Left renal pelvis (tissue), 4 donors: Measurements from ENCODE around the gene FAXDC2. TPM values are rescaled to one million over a fixed set of nuclear protein-coding genes. Genes with fewer than 3 reads are reported as not detected.

Experiments used
- polyA plus RNA-seq, 4 donors: library from polyadenylated mRNA; unstranded; fragments of 120-200 nt; gene quantifications; one replicate each; pipeline ENCODE4 v1.2.1, GENCODE V29; 2013; ENCODE audit not compliant: insufficient read length in 4 of 4

FAXDC2 gene
- polyA plus RNA-seq, 4 donors, result 36.1 to 45.3 (median 40.3) TPM

Other genes starting within 250 kb of the FAXDC2 start
- gene LARP1, start 95.2 kb downstream of the FAXDC2 start, polyA plus RNA-seq, result 100 to 1,000 TPM; 109 to 151 (median 135) TPM
- gene CNOT8, start 8.0 kb upstream of the FAXDC2 start, polyA plus RNA-seq, result 10 to 100 TPM; 68.4 to 85.7 (median 80.6) TPM
- 10 to 100 TPM; 17.1 to 21.9 (median 21.5) TPM for gene GEMIN5, start 87.6 kb upstream of the FAXDC2 start, polyA plus RNA-seq
- gene MRPL22, start 90.5 kb upstream of the FAXDC2 start, polyA plus RNA-seq, result 10 to 100 TPM; 38.3 to 55.9 (median 51.7) TPM
- gene KIF4B, start 163.2 kb upstream of the FAXDC2 start, polyA plus RNA-seq, result under 1 TPM; 0.12 to 0.27 (median 0.18) TPM